Measurements from ENCODE around the gene FOXE3. TPM values are rescaled to one million over a fixed set of nuclear protein-coding genes. Genes with fewer than 3 reads are reported as not detected.

FOXE3 gene
- total RNA-seq, 1 donor from 2014 or later = not detected

GRCh38 chr1:47465605-47466004, 49.5 kb downstream of the FOXE3 start:
- DNase-seq (ENCODE audit: low read depth) = no peak
- Histone ChIP-seq H3K27me3 (ENCODE audit: control insufficient read depth, insufficient read depth, low read length) (peaks cover 23% of the 10 kb centered on the region), H3K36me3 (ENCODE audit: control insufficient read depth, insufficient read depth, low read length) (no peaks in the 10 kb centered on the region), H3K4me3 (ENCODE audit: low read depth, low read length) (no peak overlapping the region)
- TF ChIP-seq CTCF (IDR thresholded peaks at IDR 0.05; ENCODE audit: insufficient read depth, low read length, poor library complexity, severe bottlenecking) = no peak

Other genes with a start within 250 kb of the FOXE3 start
- gene PDZK1IP1, start 226.2 kb upstream of the FOXE3 start, total RNA-seq = 22.7 and 28.1 TPM in 2 replicates
- gene TAL1, start 184.1 kb upstream of the FOXE3 start, total RNA-seq = 0.71 and 0.75 TPM in 2 replicates
- gene STIL, start 102.1 kb upstream of the FOXE3 start, total RNA-seq = 4.9 and 5.5 TPM in 2 replicates
- gene CMPK1, start 82.5 kb upstream of the FOXE3 start, total RNA-seq = 62.0 and 74.7 TPM in 2 replicates
- gene FOXD2, start 21.8 kb downstream of the FOXE3 start, total RNA-seq = 0.21 and 0.96 TPM in 2 replicates

Data from kidney epithelial cell (primary cell).